B cell (primary cell): Measurements from ENCODE around the gene SLC16A14.

ENCODE experiments used
- CTCF ChIP-seq: fragments of 200-600 bp; IDR thresholded peaks from one replicate; pipeline ENCODE4 v1.8.0; 2022; ENCODE audit warnings: antibody characterized with exemption, mild to moderate bottlenecking
- EZH2 ChIP-seq: IDR thresholded peaks from 2 replicates; pipeline ENCODE4 v1.6.1; 2012; ENCODE audit warnings: borderline replicate concordance, low read depth, mild to moderate bottlenecking, moderate library complexity, low read length; ENCODE audit not compliant: insufficient read depth, poor library complexity, severe bottlenecking

- no peak for TF ChIP-seq CTCF
- no peak for TF ChIP-seq EZH2
These were observed 57.1 kb downstream of the SLC16A14 start for GRCh38 chr2:230011617-230012016.
